Mesenchymal stem cell (in vitro differentiated cells and primary cell): ENCODE results near the gene NABP2.
A peak's percentile ranks its signal among the peaks of the same experiment; 100 is the strongest.

Source experiments
- DNase-seq: peaks from one replicate; pipeline ENCODE4 v3.0.0-alpha.2; 2013
- H2AFZ ChIP-seq: one replicate; pipeline ENCODE4 v1.6.1; 2013; ENCODE audit warnings: low read depth, mild to moderate bottlenecking, control low read depth, inconsistent platforms, low read length, moderate library complexity
- H2AK5ac ChIP-seq: 2 replicates; pipeline ENCODE4 v1.6.1; 2013; ENCODE audit warnings: low read length, moderate library complexity, mild to moderate bottlenecking, inconsistent platforms; ENCODE audit not compliant: severe bottlenecking
- H2BK120ac ChIP-seq: one replicate; pipeline ENCODE4 v1.6.1; 2013; ENCODE audit warnings: low read depth, mild to moderate bottlenecking, inconsistent platforms, low read length, moderate library complexity
- H2BK12ac ChIP-seq, 2 experiments: one replicate each; pipeline ENCODE4 v1.6.1; 2013; ENCODE audit warnings: inconsistent platforms in 2 of 2, low read length in 2 of 2, mild to moderate bottlenecking in 2 of 2, moderate library complexity in 2 of 2, control low read depth in 1 of 2
- H2BK15ac ChIP-seq: one replicate; pipeline ENCODE4 v1.6.1; 2013; ENCODE audit warnings: mild to moderate bottlenecking, low read depth, inconsistent platforms; ENCODE audit not compliant: poor library complexity, severe bottlenecking
- H2BK5ac ChIP-seq: 2 replicates; pipeline ENCODE4 v1.6.1; 2013; ENCODE audit warnings: low read depth, mild to moderate bottlenecking, low read length, control low read depth, inconsistent platforms; ENCODE audit not compliant: poor library complexity, severe bottlenecking
- H3K14ac ChIP-seq, 2 experiments: one replicate each; pipeline ENCODE4 v1.6.1; 2013; ENCODE audit warnings: inconsistent platforms in 2 of 2, low read length in 2 of 2, control low read depth in 1 of 2, mild to moderate bottlenecking in 1 of 2, moderate library complexity in 1 of 2
- H3K18ac ChIP-seq, 2 experiments: one replicate each; pipeline ENCODE4 v1.6.1; 2013; ENCODE audit warnings: inconsistent platforms in 2 of 2, low read length in 2 of 2, control low read depth in 1 of 2, low read depth in 1 of 2, mild to moderate bottlenecking in 1 of 2
- H3K23ac ChIP-seq, 2 experiments: one replicate each; pipeline ENCODE4 v1.6.1; 2013; ENCODE audit warnings: inconsistent platforms in 2 of 2, low read length in 2 of 2, mild to moderate bottlenecking in 2 of 2, moderate library complexity in 2 of 2, control low read depth in 1 of 2
- H3K27ac ChIP-seq: 2 replicates; pipeline ENCODE4 v1.5.1; 2013; ENCODE audit warnings: mild to moderate bottlenecking, moderate library complexity, low read length, control low read depth, inconsistent platforms; ENCODE audit not compliant: poor library complexity, severe bottlenecking
- H3K27me3 ChIP-seq, 2 experiments: 2 replicates each; pipeline versions ENCODE4 v1.6.1 to v1.7.0; 2013; ENCODE audit warnings: low read length in 2 of 2, mild to moderate bottlenecking in 2 of 2, moderate library complexity in 2 of 2, control low read depth in 1 of 2, inconsistent platforms in 1 of 2; ENCODE audit not compliant: control insufficient read depth in 1 of 2, insufficient read depth in 1 of 2
- H3K36me3 ChIP-seq, 2 experiments: 2 replicates each; pipeline versions ENCODE4 v1.6.1 to v1.7.0; 2013; ENCODE audit warnings: low read length in 2 of 2, control low read depth in 1 of 2, inconsistent platforms in 1 of 2, low read depth in 1 of 2, mild to moderate bottlenecking in 1 of 2; ENCODE audit not compliant: insufficient read depth in 2 of 2, control insufficient read depth in 1 of 2
- H3K4ac ChIP-seq, 2 experiments: one replicate each; pipeline ENCODE4 v1.6.1; 2013; ENCODE audit warnings: inconsistent platforms in 2 of 2, low read length in 2 of 2, mild to moderate bottlenecking in 2 of 2, moderate library complexity in 2 of 2, control low read depth in 1 of 2, low read depth in 1 of 2
- H3K4me1 ChIP-seq: 2 replicates; pipeline ENCODE4 v1.6.1; 2013; ENCODE audit warnings: low read depth, low read length, control low read depth; ENCODE audit not compliant: control insufficient read depth, insufficient read depth
- H3K4me2 ChIP-seq: 2 replicates; pipeline ENCODE4 v1.6.1; 2013; ENCODE audit warnings: low read length, mild to moderate bottlenecking, inconsistent platforms; ENCODE audit not compliant: poor library complexity, severe bottlenecking
- H3K4me3 ChIP-seq, 2 experiments: 2 replicates each; pipeline versions ENCODE4 v1.5.1 to v1.7.0; 2013; ENCODE audit warnings: low read length in 2 of 2, mild to moderate bottlenecking in 2 of 2, control low read depth in 1 of 2, low read depth in 1 of 2; ENCODE audit not compliant: insufficient read depth in 1 of 2
- H3K79me1 ChIP-seq: replicated peaks from 2 replicates; pipeline ENCODE4 v1.6.1; 2013; ENCODE audit warnings: mild to moderate bottlenecking, control low read depth, low read length, inconsistent platforms; ENCODE audit not compliant: poor library complexity, severe bottlenecking
- H3K9ac ChIP-seq: 2 replicates; pipeline ENCODE4 v1.7.0; 2013; ENCODE audit warnings: mild to moderate bottlenecking, low read length, moderate library complexity
- H3K9me3 ChIP-seq: 2 replicates; pipeline ENCODE4 v1.7.0; 2013; ENCODE audit warnings: mild to moderate bottlenecking, low read length; ENCODE audit not compliant: control insufficient read depth
- H4K8ac ChIP-seq: one replicate; pipeline ENCODE4 v1.6.1; 2013; ENCODE audit warnings: inconsistent platforms, mild to moderate bottlenecking, low read length, moderate library complexity
- H4K91ac ChIP-seq: one replicate; pipeline ENCODE4 v1.6.1; 2013; ENCODE audit warnings: mild to moderate bottlenecking, low read length, inconsistent platforms
- WGBS: methylation state at CpG from one replicate; pipeline ENCODE4 v1.1.7; 2013; ENCODE audit warnings: mixed read lengths; 5-methylcytosine and 5-hydroxymethylcytosine counted together

NABP2 gene

GRCh38 chr12:56204275-56204674 lies 19.9 kb upstream of the NABP2 start:
- no peak for DNase-seq
- Histone ChIP-seq H3K18ac (no peak overlapping the region), H3K9me3 (no peaks in the 10 kb centered on the region)

GRCh38 chr12:56205445-56205844 lies 18.7 kb upstream of the NABP2 start:
- H3K36me3 ChIP-seq, result peaks cover 43 to 58% of the 10 kb centered on the region in 2 experiments
- H2AK5ac ChIP-seq, result no peak overlapping the region
- H3K4me3 ChIP-seq, result no peak overlapping the region
- H4K91ac ChIP-seq, result no peak overlapping the region
- DNase-seq, result no peak
- H3K27ac ChIP-seq, result no peak overlapping the region
- no peaks in the 10 kb centered on the region for H3K9me3 ChIP-seq
- peaks cover 4% of the 10 kb centered on the region for H3K79me1 ChIP-seq
- H2BK5ac ChIP-seq, result no peak overlapping the region
- H3K14ac ChIP-seq, result no peak overlapping the region
- H2AFZ ChIP-seq, result no peak overlapping the region
- no peak overlapping the region for H2BK12ac ChIP-seq
- H3K23ac ChIP-seq, result no peak overlapping the region
- no peaks in the 10 kb centered on the region for H3K27me3 ChIP-seq
- H3K4me1 ChIP-seq, result no peaks in the 10 kb centered on the region
- H3K4me2 ChIP-seq, result no peak overlapping the region
- H4K8ac ChIP-seq, result no peak overlapping the region
- no peak overlapping the region for H3K4ac ChIP-seq
- no peak overlapping the region for H2BK15ac ChIP-seq
- no peak overlapping the region for H2BK120ac ChIP-seq
- H3K18ac ChIP-seq, result no peak overlapping the region
- peak overlapping the region; percentile 21 for H3K9ac ChIP-seq

More at GRCh38 chr12:56204275-56204674, 19.9 kb upstream of the NABP2 start:
- peaks cover 4% of the 10 kb centered on the region for H3K79me1 ChIP-seq
- no peak overlapping the region for H3K23ac ChIP-seq
- no peak overlapping the region for H4K8ac ChIP-seq
- no peak overlapping the region for H2BK120ac ChIP-seq
- H4K91ac ChIP-seq, result no peak overlapping the region
- no peak overlapping the region for H2AK5ac ChIP-seq
- no peak overlapping the region for H3K4me2 ChIP-seq
- no peak overlapping the region for H3K4me3 ChIP-seq
- no peak overlapping the region for H2AFZ ChIP-seq
- H3K4ac ChIP-seq, result no peak overlapping the region
- no peak overlapping the region for H2BK12ac ChIP-seq
- H3K14ac ChIP-seq, result no peak overlapping the region
- H3K9ac ChIP-seq, result no peak overlapping the region
- H2BK5ac ChIP-seq, result no peak overlapping the region
- H3K27ac ChIP-seq, result no peak overlapping the region
- H3K36me3 ChIP-seq, result peaks cover 37 to 50% of the 10 kb centered on the region in 2 experiments
- no peak overlapping the region for H2BK15ac ChIP-seq
- H3K27me3 ChIP-seq, result no peaks in the 10 kb centered on the region
- H3K4me1 ChIP-seq, result no peaks in the 10 kb centered on the region

GRCh38 chr12:56206452-56207166 lies 17.5 kb upstream of the NABP2 start:
- no peak overlapping the region for H2BK5ac ChIP-seq
- WGBS, result 83% methylated on average over 14 of the region's 14 CpGs
- H3K79me1 ChIP-seq, result peaks cover 5% of the 10 kb centered on the region
- H3K36me3 ChIP-seq, result peaks cover 51 to 67% of the 10 kb centered on the region in 2 experiments
- H3K23ac ChIP-seq, result no peak overlapping the region
- no peak overlapping the region for H3K14ac ChIP-seq
- H3K4ac ChIP-seq, result no peak overlapping the region
- H3K9ac ChIP-seq, result peak overlapping the region; percentile 44
- no peak overlapping the region for H2BK12ac ChIP-seq
- no peak overlapping the region for H3K4me2 ChIP-seq
- H3K27ac ChIP-seq, result no peak overlapping the region
- no peaks in the 10 kb centered on the region for H3K27me3 ChIP-seq
- no peak overlapping the region for H3K18ac ChIP-seq
- H3K4me3 ChIP-seq, result no peak overlapping the region
- H2AK5ac ChIP-seq, result no peak overlapping the region
- H2BK120ac ChIP-seq, result no peak overlapping the region
- no peak overlapping the region for H2AFZ ChIP-seq
- H4K8ac ChIP-seq, result peak overlapping the region; percentile 12
- no peaks in the 10 kb centered on the region for H3K9me3 ChIP-seq
- DNase-seq, result peak; percentile 68
- no peaks in the 10 kb centered on the region for H3K4me1 ChIP-seq
- H4K91ac ChIP-seq, result peak overlapping the region; percentile 6
- no peak overlapping the region for H2BK15ac ChIP-seq

GRCh38 chr12:56208006-56208405 lies 16.1 kb upstream of the NABP2 start:
- H2AK5ac ChIP-seq, result no peak overlapping the region
- H3K4me2 ChIP-seq, result no peak overlapping the region
- peaks cover 8% of the 10 kb centered on the region for H3K79me1 ChIP-seq
- DNase-seq, result no peak
- H3K18ac ChIP-seq, result no peak overlapping the region
- H3K4ac ChIP-seq, result no peak overlapping the region
- H3K9me3 ChIP-seq, result no peaks in the 10 kb centered on the region
- H3K27me3 ChIP-seq, result no peaks in the 10 kb centered on the region
- peaks cover 63 to 81% of the 10 kb centered on the region in 2 experiments for H3K36me3 ChIP-seq
- H4K8ac ChIP-seq, result no peak overlapping the region
- no peak overlapping the region for H2BK5ac ChIP-seq
- no peak overlapping the region for H3K14ac ChIP-seq
- no peak overlapping the region for H3K4me3 ChIP-seq
- no peak overlapping the region for H2BK15ac ChIP-seq
- H3K9ac ChIP-seq, result peak overlapping the region; percentile 0
- H4K91ac ChIP-seq, result no peak overlapping the region
- no peak overlapping the region for H3K23ac ChIP-seq
- WGBS, result 91% methylated on average over 6 of the region's 6 CpGs
- H2AFZ ChIP-seq, result no peak overlapping the region
- no peaks in the 10 kb centered on the region for H3K4me1 ChIP-seq
- no peak overlapping the region for H2BK120ac ChIP-seq
- no peak overlapping the region for H2BK12ac ChIP-seq
- H3K27ac ChIP-seq, result no peak overlapping the region
